H1 (cell line): ENCODE results near the gene LIFR. TPM values are rescaled to one million over a fixed set of nuclear protein-coding genes. Genes with fewer than 3 reads are reported as not detected.

Experiments
- CTCF ChIA-PET: fragments of 300-600 bp; sonication (Branson Sonifier 250); formaldehyde crosslinking; loops from one replicate; lab custom pipeline; 2021; ENCODE audit not compliant: partially characterized antibody; lab: Charles Lee
- POLR2A ChIA-PET: fragments of 300-600 bp; sonication (Branson Sonifier 250); formaldehyde crosslinking; loops from one replicate; lab custom pipeline; 2021; ENCODE audit warnings: inconsistent platforms; ENCODE audit not compliant: partially characterized antibody; lab: Charles Lee
- DNase-seq, 2 experiments: peaks; one replicate each; pipeline versions ENCODE4 v3.0.0 to v3.0.0-alpha.2; 2010 to 2022; ENCODE audit warnings: low spot score in 2 of 2, low read depth in 1 of 2, mixed read lengths in 1 of 2
- FAIRE-seq: peaks from 2 replicates; lab custom pipeline; 2011; peaks lifted over from hg19 to GRCh38; lab: Jason Lieb, UNC
- H2AFZ ChIP-seq: 2 replicates; pipeline ENCODE4 v1.8.1; 2012; ENCODE audit warnings: low read length, inconsistent platforms
- H2AK5ac ChIP-seq: 2 replicates; pipeline ENCODE4 v1.6.1; 2013; ENCODE audit warnings: low read depth, low read length
- H2BK120ac ChIP-seq: replicated peaks from 2 replicates; pipeline ENCODE3; 2013; ENCODE audit warnings: low read depth, low read length, inconsistent platforms
- H2BK12ac ChIP-seq: 2 replicates; pipeline ENCODE4 v1.6.1; 2013; ENCODE audit warnings: low read depth, low read length
- H2BK15ac ChIP-seq: 2 replicates; pipeline ENCODE4 v1.6.1; 2013; ENCODE audit warnings: low read length
- H2BK20ac ChIP-seq: 2 replicates; pipeline ENCODE4 v1.6.1; 2013; ENCODE audit warnings: low read length
- H2BK5ac ChIP-seq: 2 replicates; pipeline ENCODE4 v1.6.1; 2013; ENCODE audit warnings: low read depth, low read length
- H3K14ac ChIP-seq: 2 replicates; pipeline ENCODE4 v1.6.1; 2013; ENCODE audit warnings: inconsistent platforms; ENCODE audit not compliant: insufficient read length
- H3K18ac ChIP-seq: 2 replicates; pipeline ENCODE4 v1.6.1; 2013; ENCODE audit warnings: low read length; ENCODE audit errors: extremely low read depth
- H3K23ac ChIP-seq: 2 replicates; pipeline ENCODE4 v1.6.1; 2013; ENCODE audit warnings: inconsistent platforms; ENCODE audit not compliant: insufficient read length
- H3K23me2 ChIP-seq: 2 replicates; pipeline ENCODE4 v1.6.1; 2013; ENCODE audit warnings: low read depth, low read length
- H3K27ac ChIP-seq: 2 replicates; pipeline ENCODE4 v1.6.1; 2011; ENCODE audit warnings: low read depth, low read length, inconsistent platforms
- H3K27me3 ChIP-seq, 4 experiments: replicated peaks in 1 of 4; 1 replicate in 1 of 4; 2 replicates in 3 of 4; pipeline versions ENCODE4 v1.6.1 to v1.8.1; 2011 to 2013; ENCODE audit warnings: low read length in 3 of 4, mild to moderate bottlenecking in 3 of 4, inconsistent platforms in 2 of 4, mixed read lengths in 2 of 4, moderate library complexity in 1 of 4; ENCODE audit not compliant: control insufficient read depth in 3 of 4, insufficient read depth in 3 of 4; ENCODE audit errors: extremely low read depth in 1 of 4
- H3K36me3 ChIP-seq, 4 experiments: 2 replicates each; pipeline versions ENCODE4 v1.6.1 to v1.8.1; 2011 to 2013; ENCODE audit warnings: mild to moderate bottlenecking in 4 of 4, low read length in 3 of 4, moderate library complexity in 2 of 4, control low read depth in 1 of 4, inconsistent platforms in 1 of 4; ENCODE audit not compliant: insufficient read depth in 4 of 4, control insufficient read depth in 2 of 4
- H3K4ac ChIP-seq: replicated peaks from 2 replicates; pipeline ENCODE3; 2013; ENCODE audit warnings: low read length, low read depth, mixed read lengths, inconsistent platforms; ENCODE audit not compliant: insufficient read length
- H3K4me1 ChIP-seq, 4 experiments: replicated peaks in 1 of 4; 1 replicate in 1 of 4; 2 replicates in 3 of 4; pipeline versions ENCODE4 v1.6.1 to v1.8.1; 2011 to 2013; ENCODE audit warnings: low read length in 3 of 4, inconsistent platforms in 2 of 4, mixed read lengths in 1 of 4; ENCODE audit not compliant: insufficient read depth in 4 of 4, control insufficient read depth in 3 of 4
- H3K4me2 ChIP-seq, 2 experiments: 2 replicates each; pipeline versions ENCODE4 v1.6.1 to v1.8.1; 2011 to 2013; ENCODE audit warnings: low read depth in 2 of 2, low read length in 2 of 2, control low read depth in 1 of 2, inconsistent platforms in 1 of 2, mild to moderate bottlenecking in 1 of 2; ENCODE audit not compliant: insufficient read depth in 1 of 2
- H3K4me3 ChIP-seq, 4 experiments: fragments of 200-600, 300-600 bp in 1 of 4; sonication (generic), shearing (Covaris generic), sonication (Bioruptor Twin) in 1 of 4; 2 replicates each; pipeline versions ENCODE4 v1.5.1 to v1.8.1; 2011 to 2016; ENCODE audit warnings: low read length in 4 of 4, low read depth in 3 of 4, control low read depth in 2 of 4, inconsistent platforms in 2 of 4, mild to moderate bottlenecking in 2 of 4, mixed read lengths in 1 of 4, moderate library complexity in 1 of 4; ENCODE audit not compliant: insufficient read depth in 2 of 4; ENCODE audit errors: extremely low read depth in 1 of 4
- H3K56ac ChIP-seq: replicated peaks from 2 replicates; pipeline ENCODE3; 2013; ENCODE audit warnings: low read depth, mild to moderate bottlenecking, mixed read lengths, low read length, inconsistent platforms; ENCODE audit not compliant: insufficient read length
- H3K79me1 ChIP-seq: 2 replicates; pipeline ENCODE4 v1.6.1; 2013; ENCODE audit warnings: low read depth, low read length, control low read depth
- H3K79me2 ChIP-seq, 2 experiments: 2 replicates each; pipeline versions ENCODE4 v1.6.1 to v1.8.1; 2012 to 2013; ENCODE audit warnings: low read length in 2 of 2, mild to moderate bottlenecking in 2 of 2, inconsistent platforms in 1 of 2; ENCODE audit not compliant: insufficient read depth in 2 of 2, control insufficient read depth in 1 of 2
- H3K9ac ChIP-seq, 4 experiments: replicated peaks in 1 of 4; 1 replicate in 1 of 4; 2 replicates in 3 of 4; pipeline versions ENCODE4 v1.6.1 to v1.8.1; 2011 to 2013; ENCODE audit warnings: low read depth in 3 of 4, low read length in 3 of 4, control low read depth in 2 of 4, mild to moderate bottlenecking in 2 of 4, moderate library complexity in 2 of 4, inconsistent platforms in 1 of 4; ENCODE audit errors: extremely low read depth in 1 of 4
- H3K9me3 ChIP-seq, 2 experiments: 2 replicates each; pipeline versions ENCODE4 v1.6.1 to v1.8.1; 2012 to 2013; ENCODE audit warnings: mild to moderate bottlenecking in 2 of 2, moderate library complexity in 2 of 2, control low read depth in 1 of 2, inconsistent platforms in 1 of 2, low read depth in 1 of 2, low read length in 1 of 2, mixed read lengths in 1 of 2; ENCODE audit not compliant: insufficient read depth in 2 of 2
- H4K20me1 ChIP-seq, 2 experiments: replicated peaks in 1 of 2; 2 replicates each; pipeline versions ENCODE3 to v1.8.1; 2011 to 2013; ENCODE audit warnings: inconsistent platforms in 2 of 2, low read length in 2 of 2, mild to moderate bottlenecking in 1 of 2; ENCODE audit not compliant: insufficient read depth in 2 of 2, control insufficient read depth in 1 of 2
- H4K5ac ChIP-seq: 2 replicates; pipeline ENCODE4 v1.6.1; 2013; ENCODE audit warnings: low read length, low read depth, mixed read lengths, inconsistent platforms; ENCODE audit not compliant: insufficient read length
- H4K8ac ChIP-seq: 2 replicates; pipeline ENCODE4 v1.8.0; 2013; ENCODE audit warnings: mild to moderate bottlenecking, moderate library complexity, low read length, inconsistent platforms; ENCODE audit not compliant: insufficient read depth; ENCODE audit errors: extremely low read depth
- H4K91ac ChIP-seq: replicated peaks from 2 replicates; pipeline ENCODE3; 2013; ENCODE audit warnings: low read length, mixed read lengths, inconsistent platforms; ENCODE audit not compliant: insufficient read length
- ATF3 ChIP-seq: IDR thresholded peaks from 2 replicates; pipeline ENCODE4 v1.6.1; 2011; ENCODE audit warnings: low read depth, mild to moderate bottlenecking, low read length; ENCODE audit not compliant: insufficient read depth
- CBX8 ChIP-seq: fragments of 300-800, 300-1000 bp; sonication (generic); IDR thresholded peaks from 2 replicates; pipeline ENCODE4 v1.7.1; 2016; ENCODE audit warnings: low read depth, low read length, borderline replicate concordance
- FOSL1 ChIP-seq: IDR thresholded peaks from 2 replicates; pipeline ENCODE4 v1.6.1; 2011; ENCODE audit warnings: mild to moderate bottlenecking, low read depth, low read length, moderate library complexity; ENCODE audit not compliant: insufficient read depth
- HDAC2 ChIP-seq, 2 experiments: fragments of 300-600 bp in 1 of 2; sonication (generic) in 1 of 2; IDR thresholded peaks; 2 replicates each; pipeline ENCODE4 v1.6.1; 2011 to 2012; ENCODE audit warnings: low read depth in 2 of 2, low read length in 2 of 2, mild to moderate bottlenecking in 2 of 2, moderate library complexity in 2 of 2, borderline replicate concordance in 1 of 2, inconsistent platforms in 1 of 2
- HDAC6 ChIP-seq: IDR thresholded peaks from one replicate; pipeline ENCODE4 v1.7.1; 2012; ENCODE audit warnings: low read depth, mild to moderate bottlenecking, inconsistent platforms, low read length, moderate library complexity
- KDM1A ChIP-seq: fragments of 200-600, 300-600 bp; sonication (generic); IDR thresholded peaks from 2 replicates; pipeline ENCODE4 v1.7.1; 2016; ENCODE audit warnings: mild to moderate bottlenecking, low read length, borderline replicate concordance
- KDM4A ChIP-seq: IDR thresholded peaks from one replicate; pipeline ENCODE4 v1.7.1; 2012; ENCODE audit warnings: low read depth, mild to moderate bottlenecking, moderate library complexity, low read length, inconsistent platforms; ENCODE audit not compliant: severe bottlenecking
- MAFK ChIP-seq: IDR thresholded peaks from 2 replicates; pipeline ENCODE4 v1.6.1; 2012; ENCODE audit warnings: low read depth, mild to moderate bottlenecking, improper control_type of control experiment, low read length
- MAX ChIP-seq: IDR thresholded peaks from 2 replicates; pipeline ENCODE4 v1.6.1; 2012; ENCODE audit warnings: inconsistent platforms
- POLR2A ChIP-seq, 2 experiments: IDR thresholded peaks; 1 replicate in 1 of 2; 2 replicates in 1 of 2; pipeline ENCODE4 v1.6.1; 2011; ENCODE audit warnings: low read depth in 2 of 2, low read length in 2 of 2, mild to moderate bottlenecking in 2 of 2; ENCODE audit errors: control extremely low read depth in 1 of 2
- RAD21 ChIP-seq, 2 experiments: IDR thresholded peaks in 1 of 2; conservative IDR thresholded peaks in 1 of 2; 2 replicates each; pipeline ENCODE4 v1.6.1; 2011; ENCODE audit warnings: low read depth in 2 of 2, low read length in 2 of 2, improper control_type of control experiment in 1 of 2, inconsistent platforms in 1 of 2, mild to moderate bottlenecking in 1 of 2, moderate library complexity in 1 of 2
- SIX5 ChIP-seq: IDR thresholded peaks from 2 replicates; pipeline ENCODE4 v1.6.1; 2011; ENCODE audit warnings: mild to moderate bottlenecking, low read depth, low read length
- TAF1 ChIP-seq: IDR thresholded peaks from 2 replicates; pipeline ENCODE4 v1.6.1; 2011; ENCODE audit warnings: mild to moderate bottlenecking, low read depth, low read length
- YY1 ChIP-seq: IDR thresholded peaks from 2 replicates; pipeline ENCODE4 v1.6.1; 2011; ENCODE audit warnings: low read depth, mild to moderate bottlenecking, low read length
- WGBS, 2 experiments: shearing (Covaris generic) in 1 of 2; methylation state at CpG; one replicate each; pipeline versions ENCODE4 v1.1.6 to v1.1.7; 2013 to 2015; ENCODE audit warnings: low lambda C conversion rate in 2 of 2, mixed read lengths in 2 of 2, inconsistent platforms in 1 of 2, low coverage in 1 of 2, missing lambda C conversion rate in 1 of 2; ENCODE audit not compliant: insufficient replicate concordance in 2 of 2, insufficient coverage in 1 of 2, insufficient read length in 1 of 2; ENCODE audit errors: extremely low coverage in 1 of 2, missing lambda C conversion rate in 1 of 2; 5-methylcytosine and 5-hydroxymethylcytosine counted together
- polyA plus RNA-seq, 7 experiments: library from polyadenylated mRNA; depleted of rRNA in 3 of 7; stranded (reverse) in 5 of 7; unstranded in 2 of 7; fragments of >200 nt in 5 of 7; fragments of 200-250 nt in 2 of 7; gene quantifications; 1 replicate in 5 of 7; 2 replicates in 1 of 7; 4 replicates in 1 of 7; pipeline versions ENCODE4 v1.2.1 to v1.2.3, GENCODE V29; 2011 to 2013; ENCODE audit warnings: missing spikeins in 2 of 7, mixed read lengths in 2 of 7
- total RNA-seq: library from RNA; stranded (reverse); fragmentation: NEBNext Ultra II Directional; extraction: Animal tissue kit (Norgen Biotek cat#: 25700); gene quantifications from 2 replicates; pipeline ENCODE4 v1.2.1, GENCODE V29; 2021

Gene LIFR
- total and polyA plus RNA-seq, 2 of the 8 experiments (the other 6 are each of a cell fraction or from before 2014, with no cell fraction given), result 2.0 to 18.9 TPM

GRCh38 chr5:38579105-38579504 lies 22.7 kb upstream of the LIFR start:
- H4K91ac ChIP-seq, result no peak overlapping the region
- no peak for FAIRE-seq
- no peaks in the 10 kb centered on the region for H3K23me2 ChIP-seq
- H3K4ac ChIP-seq, result no peak overlapping the region
- H3K14ac ChIP-seq, result no peak overlapping the region
- no peak overlapping the region for H2AFZ ChIP-seq
- no peaks in the 10 kb centered on the region for H3K27me3 ChIP-seq
- ChIA-PET CTCF (interaction anchor here (1.1 kb wide), 1 partner anchor 138 kb away, joined by 3 read pairs; no protein-coding TSS in a partner anchor), POLR2A (no interaction called here)
- H3K79me2 ChIP-seq, result no peaks in the 10 kb centered on the region
- H3K4me3 ChIP-seq, result no peak overlapping the region
- H3K36me3 ChIP-seq, result no peaks in the 10 kb centered on the region
- no peak for DNase-seq
- no peak overlapping the region for H3K4me2 ChIP-seq
- no peaks in the 10 kb centered on the region for H4K20me1 ChIP-seq
- no peaks in the 10 kb centered on the region for H3K79me1 ChIP-seq
- no peak overlapping the region for H2BK15ac ChIP-seq
- no peak overlapping the region for H3K23ac ChIP-seq
- 95% methylated on average over 2 of the region's 2 CpGs; no CpG with 5 or more reads in 1 of the 2 experiments for WGBS, 2 experiments
- H2BK12ac ChIP-seq, result no peak overlapping the region
- no peak overlapping the region for H2BK5ac ChIP-seq
- H2BK120ac ChIP-seq, result no peak overlapping the region
- no peak overlapping the region for H2BK20ac ChIP-seq
- H3K18ac ChIP-seq, result no peak overlapping the region
- no peak overlapping the region for H3K27ac ChIP-seq
- no peak overlapping the region for H3K56ac ChIP-seq
- H4K8ac ChIP-seq, result no peak overlapping the region
- H2AK5ac ChIP-seq, result no peak overlapping the region
- no peaks in the 10 kb centered on the region for H3K4me1 ChIP-seq
- H4K5ac ChIP-seq, result no peak overlapping the region
- no peak overlapping the region for H3K9ac ChIP-seq
- H3K9me3 ChIP-seq, result no peaks in the 10 kb centered on the region
- TF ChIP-seq FOSL1, result no peak
- no peak for TF ChIP-seq HDAC2 (IDR thresholded peaks at IDR 0.05; ENCODE audit: borderline replicate concordance in 1 of 2, low read depth in 2 of 2, low read length in 2 of 2)
- no peak for TF ChIP-seq ATF3
- TF ChIP-seq YY1, result no peak
- no peak for TF ChIP-seq KDM4A
- TF ChIP-seq HDAC6, result no peak
- TF ChIP-seq CBX8, result no peak
- no peak for TF ChIP-seq RAD21 (IDR thresholded peaks at IDR 0.05 in 1 of 2, conservative IDR thresholded peaks at IDR 0.05 in 1 of 2; ENCODE audit: low read depth in 2 of 2, low read length in 2 of 2)
- TF ChIP-seq SIX5, result no peak
- TF ChIP-seq POLR2A (IDR thresholded peaks at IDR 0.05; ENCODE audit: control extremely low read depth in 1 of 2, low read depth in 2 of 2, low read length in 2 of 2), result no peak
- TF ChIP-seq MAFK, result no peak
- no peak for TF ChIP-seq KDM1A
- TF ChIP-seq MAX, result no peak
- no peak for TF ChIP-seq TAF1
